ENCODE results near the gene PIGW. TPM values are rescaled to one million over a fixed set of nuclear protein-coding genes. Genes with fewer than 3 reads are reported as not detected.
"Not testable (repeated sequence)": the region's sequence is repeated elsewhere in the genome, so short reads cannot be mapped to it uniquely, and the experiment has no call there.

The PIGW gene
- polyA plus RNA-seq, 3 donors = 3.1 to 5.9 (median 3.7) TPM

- WGBS (ENCODE audit: insufficient coverage) = 95% methylated on average over 7 of the region's 11 CpGs
- no peak overlapping the region for H3K27ac ChIP-seq (ENCODE audit: low read depth in 1 of 2, low read length in 2 of 2)
- H3K9me3 ChIP-seq (replicated peaks in 1 of 2; ENCODE audit: control insufficient read depth in 1 of 2, insufficient read depth in 1 of 2, low read length in 2 of 2) = no peaks in the 10 kb centered on the region
- Mint-ChIP-seq H3K27ac (peak overlapping the region in 1 of 7 donors; percentile 68), H3K9me3 (no peaks in the 10 kb centered on the region), H3K27me3 (ENCODE audit: low read depth in 3 of 3) (no peaks in the 10 kb centered on the region), H3K4me1 (no peaks in the 10 kb centered on the region), H3K4me3 (no peak overlapping the region), H3K36me3 (peaks cover 64 to 77% of the 10 kb centered on the region in 2 donors)
- no peak overlapping the region for H3K9ac ChIP-seq (ENCODE audit: insufficient read depth, low read length, poor library complexity, severe bottlenecking)
- H3K27me3 ChIP-seq (ENCODE audit: control insufficient read depth in 2 of 2, insufficient read depth in 2 of 2, low read length in 2 of 2) = no peaks in the 10 kb centered on the region
- no peaks in the 10 kb centered on the region for H3K4me1 ChIP-seq (ENCODE audit: control insufficient read depth in 1 of 2, insufficient read depth in 2 of 2, low read length in 2 of 2)
- peaks cover 34 to 94% of the 10 kb centered on the region in 2 donors for H3K36me3 ChIP-seq (replicated peaks in 1 of 2; ENCODE audit: control insufficient read depth in 1 of 2, insufficient read depth in 2 of 2, low read length in 2 of 2)
- intact Hi-C loops (cut with micrococcal nuclease) = no loop called here
- DNase-seq = no peak
- H2AFZ ChIP-seq (ENCODE audit: insufficient read depth, low read depth, low read length, poor library complexity, severe bottlenecking) = no peak overlapping the region
- H4K20me1 ChIP-seq (ENCODE audit: insufficient read depth, low read length) = no peaks in the 10 kb centered on the region
- no peak overlapping the region for H3K4me3 ChIP-seq (replicated peaks in 1 of 3; ENCODE audit: low read depth in 2 of 3, low read length in 3 of 3)
- TF ChIP-seq CTCF (IDR thresholded peaks at IDR 0.05) = no peak
- no peaks in the 10 kb centered on the region for H3K79me2 ChIP-seq (ENCODE audit: insufficient read depth, low read length)
- H3K4me2 ChIP-seq (replicated peaks; ENCODE audit: extremely low read depth, low read length, poor library complexity, severe bottlenecking) = no peak overlapping the region
Observed at GRCh38 chr17:36506831-36507230, 28.0 kb upstream of the PIGW start.

GRCh38 chr17:36507266-36507665 is 27.5 kb upstream of the PIGW start:
- WGBS (ENCODE audit: insufficient coverage) = no CpG with 5 or more reads among the region's 6 CpGs
- Histone ChIP-seq H3K36me3 (replicated peaks in 1 of 2; ENCODE audit: control insufficient read depth in 1 of 2, insufficient read depth in 2 of 2, low read length in 2 of 2) (peaks cover 34 to 91% of the 10 kb centered on the region in 2 donors), H2AFZ (ENCODE audit: insufficient read depth, low read depth, low read length, poor library complexity, severe bottlenecking) (no peak overlapping the region), H3K4me2 (replicated peaks; ENCODE audit: extremely low read depth, low read length, poor library complexity, severe bottlenecking) (no peak overlapping the region), H3K9ac (ENCODE audit: insufficient read depth, low read length, poor library complexity, severe bottlenecking) (no peak overlapping the region), H3K27ac (ENCODE audit: low read depth in 1 of 2, low read length in 2 of 2) (no peak overlapping the region), H4K20me1 (ENCODE audit: insufficient read depth, low read length) (no peaks in the 10 kb centered on the region), H3K4me1 (ENCODE audit: control insufficient read depth in 1 of 2, insufficient read depth in 2 of 2, low read length in 2 of 2) (no peaks in the 10 kb centered on the region), H3K79me2 (ENCODE audit: insufficient read depth, low read length) (no peaks in the 10 kb centered on the region), H3K4me3 (replicated peaks in 1 of 3; ENCODE audit: low read depth in 2 of 3, low read length in 3 of 3) (no peak overlapping the region), H3K27me3 (ENCODE audit: control insufficient read depth in 2 of 2, insufficient read depth in 2 of 2, low read length in 2 of 2) (no peaks in the 10 kb centered on the region), H3K9me3 (replicated peaks in 1 of 2; ENCODE audit: control insufficient read depth in 1 of 2, insufficient read depth in 1 of 2, low read length in 2 of 2) (no peaks in the 10 kb centered on the region)
- TF ChIP-seq CTCF (IDR thresholded peaks at IDR 0.05) = no peak
- H3K4me1 Mint-ChIP-seq = no peaks in the 10 kb centered on the region
- intact Hi-C loops (cut with micrococcal nuclease) = no loop called here
- H3K27me3 Mint-ChIP-seq (ENCODE audit: low read depth in 3 of 3) = no peaks in the 10 kb centered on the region
- peak overlapping the region in 1 of 7 donors; percentile 68 for H3K27ac Mint-ChIP-seq
- no peak for DNase-seq
- H3K4me3 Mint-ChIP-seq = no peak overlapping the region
- H3K9me3 Mint-ChIP-seq = no peaks in the 10 kb centered on the region
- peaks cover 62 to 79% of the 10 kb centered on the region in 2 donors for H3K36me3 Mint-ChIP-seq

- H3K4me2 ChIP-seq (replicated peaks; ENCODE audit: extremely low read depth, low read length, poor library complexity, severe bottlenecking); H3K4me1 ChIP-seq (ENCODE audit: control insufficient read depth in 1 of 2, insufficient read depth in 2 of 2, low read length in 2 of 2); H3K4me3 Mint-ChIP-seq; H2AFZ ChIP-seq (ENCODE audit: insufficient read depth, low read depth, low read length, poor library complexity, severe bottlenecking); H3K27me3 ChIP-seq (ENCODE audit: control insufficient read depth in 2 of 2, insufficient read depth in 2 of 2, low read length in 2 of 2); H3K79me2 ChIP-seq (ENCODE audit: insufficient read depth, low read length); H3K4me1 Mint-ChIP-seq; intact Hi-C loops (cut with micrococcal nuclease); H3K27me3 Mint-ChIP-seq (ENCODE audit: low read depth in 3 of 3); DNase-seq; H3K9me3 Mint-ChIP-seq; H3K27ac ChIP-seq (ENCODE audit: low read depth in 1 of 2, low read length in 2 of 2); H3K4me3 ChIP-seq (replicated peaks in 1 of 3; ENCODE audit: low read depth in 2 of 3, low read length in 3 of 3); H3K9me3 ChIP-seq (replicated peaks in 1 of 2; ENCODE audit: control insufficient read depth in 1 of 2, insufficient read depth in 1 of 2, low read length in 2 of 2); H4K20me1 ChIP-seq (ENCODE audit: insufficient read depth, low read length); H3K9ac ChIP-seq (ENCODE audit: insufficient read depth, low read length, poor library complexity, severe bottlenecking): not testable (repeated sequence)
- H3K36me3 Mint-ChIP-seq = peaks cover 60 to 79% of the 10 kb centered on the region in 2 donors
- WGBS (ENCODE audit: insufficient coverage) = 92% methylated on average over 1 of the region's 2 CpGs
- peaks cover 36 to 91% of the 10 kb centered on the region in 2 donors for H3K36me3 ChIP-seq (replicated peaks in 1 of 2; ENCODE audit: control insufficient read depth in 1 of 2, insufficient read depth in 2 of 2, low read length in 2 of 2)
- peak overlapping the region in 3 of 7 donors; percentile 16 to 49 (median 31) for H3K27ac Mint-ChIP-seq
Observed at GRCh38 chr17:36508439-36508838, 26.3 kb upstream of the PIGW start.
